MM.1S (cell line): ENCODE data around the gene INTS7.

Experiments
- DNase-seq: peaks from one replicate; pipeline ENCODE4 v3.0.0-alpha.2; 2015
- H2AFZ ChIP-seq: fragments of 300-600 bp; sonication (generic); 2 replicates; pipeline ENCODE4 v1.6.0; 2016; ENCODE audit warnings: antibody characterized with exemption, low read length
- H3F3A ChIP-seq: fragments of 300-600 bp; sonication (generic); 2 replicates; pipeline ENCODE4 v1.6.1; 2016; ENCODE audit warnings: mild to moderate bottlenecking, antibody characterized with exemption, low read length, moderate library complexity, mixed read lengths; ENCODE audit not compliant: insufficient read depth
- H3K27ac ChIP-seq: fragments of 300-600 bp; sonication (generic); 2 replicates; pipeline ENCODE4 v1.5.1; 2016; ENCODE audit warnings: mild to moderate bottlenecking, low read length
- H3K27me3 ChIP-seq: fragments of 300-600 bp; sonication (generic); replicated peaks from 2 replicates; pipeline ENCODE4 v1.6.0; 2016; ENCODE audit warnings: low read length; ENCODE audit not compliant: insufficient read depth
- H3K36me3 ChIP-seq: fragments of 300-600 bp; sonication (generic); replicated peaks from 2 replicates; pipeline ENCODE4 v1.6.1; 2016; ENCODE audit warnings: mild to moderate bottlenecking, low read length, mixed read lengths; ENCODE audit not compliant: insufficient read depth
- H3K4me1 ChIP-seq: fragments of 300-600 bp; sonication (generic); 2 replicates; pipeline ENCODE4 v1.6.1; 2016; ENCODE audit warnings: low read length, mixed read lengths
- H3K4me2 ChIP-seq: fragments of 300-600 bp; sonication (generic); 2 replicates; pipeline ENCODE4 v1.6.0; 2016; ENCODE audit warnings: low read depth, low read length
- H3K4me3 ChIP-seq: fragments of 300-600 bp; sonication (generic); 2 replicates; pipeline ENCODE4 v1.5.1; 2016; ENCODE audit warnings: low read length, mixed read lengths
- H3K79me2 ChIP-seq: fragments of 300-600 bp; sonication (generic); 2 replicates; pipeline ENCODE4 v1.6.1; 2016; ENCODE audit warnings: mixed run types, low read length, mixed read lengths
- H3K9ac ChIP-seq: fragments of 300-600 bp; sonication (generic); 2 replicates; pipeline ENCODE4 v1.6.1; 2016; ENCODE audit warnings: low read length, mixed read lengths
- H3K9me2 ChIP-seq: fragments of 300-600 bp; sonication (generic); replicated peaks from 2 replicates; pipeline ENCODE4 v1.6.1; 2016; ENCODE audit warnings: mild to moderate bottlenecking, low read length, mixed read lengths; ENCODE audit not compliant: insufficient read depth
- H3K9me3 ChIP-seq: fragments of 300-600 bp; sonication (generic); replicated peaks from 2 replicates; pipeline ENCODE4 v1.6.1; 2016; ENCODE audit warnings: mild to moderate bottlenecking, low read length, mixed read lengths; ENCODE audit not compliant: insufficient read depth
- H4K20me1 ChIP-seq: fragments of 300-600 bp; sonication (generic); 2 replicates; pipeline ENCODE4 v1.6.1; 2016; ENCODE audit warnings: mild to moderate bottlenecking, low read length, moderate library complexity, mixed read lengths; ENCODE audit not compliant: insufficient read depth
- EZH2 ChIP-seq: fragments of 300-600 bp; sonication (generic); optimal IDR thresholded peaks from 2 replicates; pipeline ENCODE3; 2017; ENCODE audit warnings: low read depth, mild to moderate bottlenecking, antibody characterized with exemption, low read length, mixed read lengths
- EZH2phosphoT487 ChIP-seq: fragments of 300-600 bp; sonication (generic); IDR thresholded peaks from 2 replicates; pipeline ENCODE4 v1.6.1; 2018; ENCODE audit warnings: antibody characterized with exemption, low read length
- TF ChIP-seq, protein P1 (sequence below): fragments of 300-600 bp; sonication (generic); IDR thresholded peaks from 2 replicates; pipeline ENCODE4 v1.5.1; 2016; ENCODE audit warnings: antibody characterized with exemption, low read length, mixed read lengths

INTS7 gene

DNA sequence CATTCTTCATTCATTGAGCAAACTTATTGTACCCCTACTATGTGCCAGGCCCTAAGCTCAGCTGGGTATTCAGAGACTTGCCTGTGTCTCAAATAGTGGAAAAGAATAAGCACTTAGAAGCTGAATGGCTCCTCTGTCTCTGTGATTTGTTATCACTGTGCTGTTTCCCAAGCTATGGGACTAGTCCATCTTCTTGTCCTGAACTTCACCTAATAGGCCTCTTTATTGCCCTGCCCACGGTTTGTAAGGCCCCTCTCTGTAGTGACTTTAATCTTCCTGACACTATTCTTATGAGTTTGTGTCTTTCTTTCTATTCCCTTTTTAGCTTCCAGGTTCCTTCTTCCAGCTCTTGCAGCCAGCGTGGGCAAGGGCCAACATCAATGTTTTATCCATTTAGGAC, 119.4 kb downstream of the INTS7 start:
- Histone ChIP-seq H3K27me3 (no peaks in the 10 kb centered on the region), H3K4me3 (no peak overlapping the region), H3K4me1 (no peaks in the 10 kb centered on the region), H2AFZ (no peak overlapping the region), H3F3A (no peaks in the 10 kb centered on the region), H3K9me2 (no peaks in the 10 kb centered on the region), H4K20me1 (no peaks in the 10 kb centered on the region), H3K9me3 (no peaks in the 10 kb centered on the region), H3K79me2 (no peaks in the 10 kb centered on the region), H3K9ac (no peak overlapping the region), H3K27ac (no peak overlapping the region), H3K4me2 (no peak overlapping the region), H3K36me3 (no peaks in the 10 kb centered on the region)
- no peak for DNase-seq
- TF ChIP-seq, protein P1, sequence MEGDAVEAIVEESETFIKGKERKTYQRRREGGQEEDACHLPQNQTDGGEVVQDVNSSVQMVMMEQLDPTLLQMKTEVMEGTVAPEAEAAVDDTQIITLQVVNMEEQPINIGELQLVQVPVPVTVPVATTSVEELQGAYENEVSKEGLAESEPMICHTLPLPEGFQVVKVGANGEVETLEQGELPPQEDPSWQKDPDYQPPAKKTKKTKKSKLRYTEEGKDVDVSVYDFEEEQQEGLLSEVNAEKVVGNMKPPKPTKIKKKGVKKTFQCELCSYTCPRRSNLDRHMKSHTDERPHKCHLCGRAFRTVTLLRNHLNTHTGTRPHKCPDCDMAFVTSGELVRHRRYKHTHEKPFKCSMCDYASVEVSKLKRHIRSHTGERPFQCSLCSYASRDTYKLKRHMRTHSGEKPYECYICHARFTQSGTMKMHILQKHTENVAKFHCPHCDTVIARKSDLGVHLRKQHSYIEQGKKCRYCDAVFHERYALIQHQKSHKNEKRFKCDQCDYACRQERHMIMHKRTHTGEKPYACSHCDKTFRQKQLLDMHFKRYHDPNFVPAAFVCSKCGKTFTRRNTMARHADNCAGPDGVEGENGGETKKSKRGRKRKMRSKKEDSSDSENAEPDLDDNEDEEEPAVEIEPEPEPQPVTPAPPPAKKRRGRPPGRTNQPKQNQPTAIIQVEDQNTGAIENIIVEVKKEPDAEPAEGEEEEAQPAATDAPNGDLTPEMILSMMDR: no peak
- no peak for TF ChIP-seq EZH2phosphoT487
- TF ChIP-seq EZH2: no peak

DNA sequence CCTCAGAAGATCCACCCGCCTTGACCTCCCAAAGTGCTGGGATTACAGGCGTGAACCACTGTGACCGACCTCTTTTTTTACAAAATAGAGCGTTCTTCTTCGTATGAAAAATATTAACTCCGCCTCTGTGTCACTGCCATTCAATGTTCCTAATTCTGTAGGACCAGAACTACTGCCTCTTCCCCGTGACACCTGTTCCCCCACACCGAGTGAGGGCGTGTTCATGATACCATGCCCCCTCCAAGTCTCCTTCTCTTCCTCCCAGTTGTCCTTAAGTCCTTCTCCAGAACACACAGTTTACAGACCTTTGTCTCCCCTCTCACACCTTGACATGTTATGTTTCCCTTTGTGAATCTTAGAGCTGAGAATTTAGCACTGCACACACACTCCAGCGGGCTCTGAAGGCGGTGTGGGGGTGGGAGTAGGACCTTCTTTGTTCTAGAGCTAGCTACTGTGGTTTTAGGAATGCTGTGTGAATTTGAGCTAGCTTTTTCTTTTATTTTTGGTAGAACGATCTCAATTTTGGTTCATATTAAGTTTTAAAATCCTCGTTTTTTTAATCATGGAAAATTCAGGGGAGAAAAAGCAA, 122.4 kb downstream of the INTS7 start:
- no peaks in the 10 kb centered on the region for H3K9me2 ChIP-seq
- H3K36me3 ChIP-seq: no peaks in the 10 kb centered on the region
- H3K27ac ChIP-seq: no peak overlapping the region
- TF ChIP-seq EZH2phosphoT487: no peak
- TF ChIP-seq EZH2: no peak
- TF ChIP-seq, protein P1: no peak
- H3K4me3 ChIP-seq: no peak overlapping the region
- no peak overlapping the region for H2AFZ ChIP-seq
- no peaks in the 10 kb centered on the region for H3K4me1 ChIP-seq
- no peaks in the 10 kb centered on the region for H3K9me3 ChIP-seq
- no peak for DNase-seq
- H4K20me1 ChIP-seq: no peaks in the 10 kb centered on the region
- no peaks in the 10 kb centered on the region for H3K27me3 ChIP-seq
- no peak overlapping the region for H3K4me2 ChIP-seq
- H3F3A ChIP-seq: no peaks in the 10 kb centered on the region
- H3K9ac ChIP-seq: no peak overlapping the region
- no peaks in the 10 kb centered on the region for H3K79me2 ChIP-seq

GRCh38 chr1:211912038-211912437, 123.3 kb downstream of the INTS7 start:
- Histone ChIP-seq H3K4me1 (no peaks in the 10 kb centered on the region), H3K79me2 (no peaks in the 10 kb centered on the region), H3F3A (no peaks in the 10 kb centered on the region), H3K4me2 (no peak overlapping the region), H3K9me3 (no peaks in the 10 kb centered on the region), H3K27ac (no peak overlapping the region), H3K4me3 (no peak overlapping the region), H3K9me2 (no peaks in the 10 kb centered on the region), H4K20me1 (no peaks in the 10 kb centered on the region), H3K27me3 (no peaks in the 10 kb centered on the region), H2AFZ (no peak overlapping the region), H3K9ac (no peak overlapping the region), H3K36me3 (no peaks in the 10 kb centered on the region)
- no peak for TF ChIP-seq EZH2
- no peak for TF ChIP-seq EZH2phosphoT487
- TF ChIP-seq, protein P1: no peak
- no peak for DNase-seq
